A549 (cell line): Measurements from ENCODE around the gene CADM4. TPM values are rescaled to one million over a fixed set of nuclear protein-coding genes. Genes with fewer than 3 reads are reported as not detected.

Experiments
- ATAC-seq, 2 experiments: fragments of 200-7000 bp in 1 of 2; fragments of >200 bp in 1 of 2; cut with Nextera tagmentation in 1 of 2; cut with Tn5 transposase in 1 of 2; 3 replicates each; pipeline versions ENCODE4 v1.8.0 to v1.9.1; 2018 to 2020; ENCODE audit warnings: mild to moderate bottlenecking in 1 of 2, moderate library complexity in 1 of 2
- CTCF ChIA-PET: fragments of 300-600 bp; sonication (Branson Sonifier 250); formaldehyde crosslinking; extraction: SDS; loops from one replicate; lab custom pipeline; 2021; ENCODE audit warnings: antibody characterized with exemption, inconsistent platforms; lab: Yijun Ruan, JAX
- POLR2A ChIA-PET: fragments of 350-600 bp; formaldehyde crosslinking; extraction: SDS; loops from one replicate; lab custom pipeline; 2021; ENCODE audit warnings: antibody characterized with exemption, inconsistent platforms; lab: Yijun Ruan, JAX
- DNase-seq, 2 experiments: peaks; one replicate each; pipeline versions ENCODE4 v3.0.0 to v3.0.0-alpha.2; 2011 to 2016; ENCODE audit warnings: low read depth in 1 of 2, low spot score in 1 of 2
- FAIRE-seq: peaks from 2 replicates; lab custom pipeline; 2011; peaks lifted over from hg19 to GRCh38; lab: Jason Lieb, UNC
- H3K27ac ChIP-seq, 2 experiments: fragments of >200 bp; sonication (Bioruptor Twin); formaldehyde crosslinking; 3 replicates each; pipeline ENCODE4 v1.5.1; 2016 to 2017
- H3K4me1 ChIP-seq: fragments of >200 bp; sonication (Bioruptor Twin); formaldehyde crosslinking; 3 replicates; pipeline ENCODE4 v1.6.1; 2016
- H3K4me2 ChIP-seq: fragments of >200 bp; sonication (Bioruptor Twin); formaldehyde crosslinking; 3 replicates; pipeline ENCODE4 v1.6.1; 2016
- H3K4me3 ChIP-seq: fragments of >200 bp; sonication (Bioruptor Twin); formaldehyde crosslinking; 3 replicates; pipeline ENCODE4 v1.5.1; 2016
- H3K9me3 ChIP-seq: fragments of >200 bp; sonication (Bioruptor Twin); formaldehyde crosslinking; 3 replicates; pipeline ENCODE4 v1.6.1; 2016
- BCL3 ChIP-seq: fragments of >200 bp; sonication (Bioruptor Twin); formaldehyde crosslinking; IDR thresholded peaks from 3 replicates; pipeline ENCODE4 v1.6.1; 2016
- BHLHE40 ChIP-seq: IDR thresholded peaks from 2 replicates; pipeline ENCODE4 v1.6.1; 2012; ENCODE audit warnings: low read depth, low read length, inconsistent platforms
- CBX8 ChIP-seq: fragments of 200-600 bp; sonication (generic); IDR thresholded peaks from 2 replicates; pipeline ENCODE4 v1.6.1; 2016
- CEBPB ChIP-seq, 2 experiments: fragments of >200 bp in 1 of 2; sonication (Bioruptor Twin) in 1 of 2; formaldehyde crosslinking in 1 of 2; IDR thresholded peaks; 2 replicates each; pipeline ENCODE4 v1.6.1; 2012 to 2016
- CHD4 ChIP-seq: fragments of 200-600 bp; sonication (generic); IDR thresholded peaks from 2 replicates; pipeline ENCODE4 v1.6.1; 2016; ENCODE audit warnings: antibody characterized with exemption, mild to moderate bottlenecking, borderline replicate concordance
- ELK1 ChIP-seq: fragments of 150-350 bp; IDR thresholded peaks from 2 replicates; pipeline ENCODE4 v1.6.1; 2014; ENCODE audit warnings: low read depth, mild to moderate bottlenecking, low read length
- FOSB ChIP-seq: fragments of 250-450 bp; sonication (Bioruptor Pico); IDR thresholded peaks from 2 replicates; pipeline ENCODE4 v1.5.0; 2020; ENCODE audit warnings: mild to moderate bottlenecking, moderate library complexity
- GATA3 ChIP-seq: IDR thresholded peaks from 2 replicates; pipeline ENCODE4 v1.6.1; 2012; ENCODE audit warnings: borderline replicate concordance
- HDAC2 ChIP-seq: fragments of 200-600 bp; sonication (generic); IDR thresholded peaks from 2 replicates; pipeline ENCODE4 v1.6.1; 2016
- HEYL ChIP-seq: fragments of 250-450 bp; sonication (Bioruptor Pico); IDR thresholded peaks from 2 replicates; pipeline ENCODE4 v1.8.0; 2021; ENCODE audit warnings: mild to moderate bottlenecking, moderate library complexity
- HMGXB4 ChIP-seq: fragments of 250-450 bp; sonication (Bioruptor Pico); IDR thresholded peaks from 2 replicates; pipeline ENCODE4 v1.5.0; 2021; ENCODE audit warnings: mild to moderate bottlenecking, moderate library complexity, borderline replicate concordance
- HOXA7 ChIP-seq: fragments of 250-450 bp; sonication (Bioruptor Pico); IDR thresholded peaks from 2 replicates; pipeline ENCODE4 v1.5.0; 2020; ENCODE audit warnings: mild to moderate bottlenecking, moderate library complexity
- JUN ChIP-seq, 2 experiments: fragments of >200 bp; sonication (Bioruptor Twin); formaldehyde crosslinking; IDR thresholded peaks; 2 replicates in 1 of 2; 3 replicates in 1 of 2; pipeline ENCODE4 v1.6.1; 2016 to 2017
- JUNB ChIP-seq: fragments of >200 bp; sonication (Bioruptor Twin); formaldehyde crosslinking; IDR thresholded peaks from 2 replicates; pipeline ENCODE4 v1.6.1; 2016
- KDM1A ChIP-seq: fragments of 200-600 bp; sonication (generic); IDR thresholded peaks from 2 replicates; pipeline ENCODE4 v1.6.1; 2016; ENCODE audit warnings: low read depth, mild to moderate bottlenecking
- MAFK ChIP-seq: fragments of 450-650 bp; IDR thresholded peaks from 2 replicates; pipeline ENCODE4 v1.6.1; 2014; ENCODE audit not compliant: partially characterized antibody
- MAX ChIP-seq: IDR thresholded peaks from 2 replicates; pipeline ENCODE4 v1.6.1; 2012
- MAZ ChIP-seq: fragments of 150-350 bp; IDR thresholded peaks from 2 replicates; pipeline ENCODE4 v1.6.1; 2014; ENCODE audit warnings: antibody characterized with exemption, low read depth, low read length, borderline replicate concordance
- NFE2L2 ChIP-seq: fragments of 150-350 bp; conservative IDR thresholded peaks from 2 replicates; pipeline ENCODE4 v1.6.1; 2014; ENCODE audit warnings: low read length
- PBX3 ChIP-seq: IDR thresholded peaks from 2 replicates; pipeline ENCODE4 v1.6.1; 2012
- PHF8 ChIP-seq: fragments of 200-600 bp; sonication (generic); IDR thresholded peaks from 2 replicates; pipeline ENCODE4 v1.6.1; 2016; ENCODE audit warnings: low read depth, mild to moderate bottlenecking, antibody characterized with exemption, moderate library complexity, borderline replicate concordance
- RFX5 ChIP-seq: fragments of 450-650 bp; IDR thresholded peaks from 2 replicates; pipeline ENCODE4 v1.7.1; 2014; ENCODE audit warnings: antibody characterized with exemption, mild to moderate bottlenecking, moderate library complexity
- SMC3 ChIP-seq: fragments of >200 bp; sonication (Bioruptor Twin); formaldehyde crosslinking; IDR thresholded peaks from 3 replicates; pipeline ENCODE4 v1.6.1; 2018; ENCODE audit warnings: inconsistent platforms
- WGBS: methylation state at CpG from one replicate; pipeline ENCODE4 v1.1.6; 2017; ENCODE audit errors: missing lambda C conversion rate; 5-methylcytosine and 5-hydroxymethylcytosine counted together
- polyA plus RNA-seq, 4 experiments: library from polyadenylated mRNA; depleted of rRNA in 3 of 4; stranded (reverse); fragments of >200 nt; fragmentation: RNase III in 1 of 4; extraction: RNeasy Plus Mini Kit Qiagen cat#74134 plus additional on column Dnase treatment in 1 of 4; gene quantifications; 2 replicates in 3 of 4; 3 replicates in 1 of 4; pipeline ENCODE4 v1.2.3, GENCODE V29; 2011 to 2017
- TF ChIP-seq, protein P1 (sequence below): fragments of 250-450 bp; sonication (Bioruptor Pico); IDR thresholded peaks from 2 replicates; pipeline ENCODE4 v1.5.0; 2020; ENCODE audit warnings: low read depth, mild to moderate bottlenecking, moderate library complexity
- TF ChIP-seq, protein P2 (sequence below): fragments of 200-600 bp; sonication (generic); IDR thresholded peaks from 2 replicates; pipeline ENCODE4 v1.6.1; 2016; ENCODE audit warnings: antibody characterized with exemption, mild to moderate bottlenecking, moderate library complexity

CADM4 gene
- polyA plus RNA-seq, 2 of the 4 experiments (the other 2 are of a cell fraction) = 4.2 to 9.2 TPM

DNA sequence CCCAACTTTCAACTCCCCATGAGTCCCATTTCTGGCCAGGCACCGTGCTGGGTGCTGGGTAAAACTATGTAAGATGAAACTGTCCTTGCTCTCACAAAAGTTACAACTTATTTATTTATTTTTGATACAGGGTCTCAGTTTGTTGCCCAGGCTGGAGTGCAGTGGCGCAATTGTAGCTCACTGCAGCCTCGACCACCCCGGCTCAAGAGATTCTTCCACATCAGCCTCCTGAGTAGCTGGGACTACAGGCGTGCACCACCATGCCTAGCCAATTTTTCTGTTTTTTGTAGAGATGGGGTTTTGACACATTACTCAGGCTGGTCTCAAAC, 12.9 kb upstream of the CADM4 start:
- ATAC-seq (peak; percentile 5 to 37; a peak in 4 of 6 replicates), DNase-seq (no peak), FAIRE-seq (no peak)
- H3K4me1 ChIP-seq = no peaks in the 10 kb centered on the region
- H3K27ac ChIP-seq = no peak overlapping the region
- no peak overlapping the region for H3K4me3 ChIP-seq
- POLR2A ChIA-PET = no interaction called here
- no peaks in the 10 kb centered on the region for H3K9me3 ChIP-seq
- TF ChIP-seq, protein P1, sequence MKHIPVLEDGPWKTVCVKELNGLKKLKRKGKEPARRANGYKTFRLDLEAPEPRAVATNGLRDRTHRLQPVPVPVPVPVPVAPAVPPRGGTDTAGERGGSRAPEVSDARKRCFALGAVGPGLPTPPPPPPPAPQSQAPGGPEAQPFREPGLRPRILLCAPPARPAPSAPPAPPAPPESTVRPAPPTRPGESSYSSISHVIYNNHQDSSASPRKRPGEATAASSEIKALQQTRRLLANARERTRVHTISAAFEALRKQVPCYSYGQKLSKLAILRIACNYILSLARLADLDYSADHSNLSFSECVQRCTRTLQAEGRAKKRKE (CRISPR knock-in tag) = no peak
- TF ChIP-seq RFX5 (no peak), KDM1A (no peak), CEBPB (IDR thresholded peaks at IDR 0.05) (no peak), ELK1 (no peak), MAFK (no peak)
- CTCF ChIA-PET = interaction anchor here (0.6 to 4.2 kb wide), 27 partner anchors 9 to 227 kb away, joined by 3 to 46 read pairs (median 5); partner anchors contain the start of genes IRGQ and ZNF576
- H3K4me2 ChIP-seq = no peak overlapping the region
- WGBS = 64% methylated on average over 5 of the region's 5 CpGs

DNA sequence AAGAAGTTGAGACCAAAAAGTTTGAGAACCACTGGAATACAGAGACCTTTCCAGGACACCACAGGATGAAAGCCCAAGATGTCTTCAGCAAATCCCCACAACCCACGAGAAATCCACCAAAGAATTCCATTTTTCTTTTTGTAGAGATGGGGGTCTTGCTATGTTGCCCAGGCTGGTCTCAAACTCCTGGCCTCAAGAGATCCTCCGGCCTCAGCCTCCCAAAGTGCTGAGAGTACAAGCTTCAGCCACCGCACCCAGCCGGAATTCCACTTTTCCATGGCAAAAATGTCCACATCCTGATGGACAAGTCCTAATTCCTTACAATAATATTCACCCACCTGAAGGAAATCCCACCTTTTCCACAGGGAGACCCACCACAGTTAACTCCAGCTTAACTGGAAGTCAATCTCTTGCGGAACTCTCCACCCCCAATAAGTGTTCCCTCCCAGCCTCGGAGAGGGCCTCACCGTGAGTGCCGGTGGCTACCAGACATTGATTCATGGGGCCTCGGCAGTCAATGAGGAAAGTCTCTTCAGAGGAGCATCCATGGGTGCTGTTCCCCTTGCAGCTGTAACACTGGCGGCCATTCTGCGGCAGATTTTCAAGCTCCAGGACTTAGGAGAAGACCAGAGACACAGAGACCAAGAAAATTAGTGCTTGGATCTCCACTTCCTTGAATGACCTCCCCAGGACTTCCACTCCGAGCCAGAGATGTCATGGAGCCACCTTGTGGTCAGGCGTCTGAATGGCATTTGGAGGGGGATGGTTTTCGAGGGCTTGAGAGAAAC, 12.3 kb upstream of the CADM4 start:
- 70% methylated on average over 14 of the region's 14 CpGs for WGBS
- DNase-seq = peak; percentile 80 to 84
- POLR2A ChIA-PET = no interaction called here
- TF ChIP-seq MAZ (no peak), HOXA7 (no peak), PBX3 (no peak), MAX (0 out of 2 replicates have a peak, but pooled peaks have one; percentile 15), NFE2L2 (no peak), CBX8 (no peak), JUN (IDR thresholded peaks at IDR 0.05) (no peak), HDAC2 (no peak), CHD4 (no peak), RFX5 (no peak), PHF8 (no peak), CEBPB (IDR thresholded peaks at IDR 0.05) (no peak), HEYL (CRISPR knock-in tag) (no peak), SMC3 (peak; percentile 73), JUNB (no peak), GATA3 (no peak), HMGXB4 (no peak), BHLHE40 (no peak), BCL3 (no peak), FOSB (no peak)
- TF ChIP-seq, protein P1 (CRISPR knock-in tag) = no peak
- TF ChIP-seq, protein P2, sequence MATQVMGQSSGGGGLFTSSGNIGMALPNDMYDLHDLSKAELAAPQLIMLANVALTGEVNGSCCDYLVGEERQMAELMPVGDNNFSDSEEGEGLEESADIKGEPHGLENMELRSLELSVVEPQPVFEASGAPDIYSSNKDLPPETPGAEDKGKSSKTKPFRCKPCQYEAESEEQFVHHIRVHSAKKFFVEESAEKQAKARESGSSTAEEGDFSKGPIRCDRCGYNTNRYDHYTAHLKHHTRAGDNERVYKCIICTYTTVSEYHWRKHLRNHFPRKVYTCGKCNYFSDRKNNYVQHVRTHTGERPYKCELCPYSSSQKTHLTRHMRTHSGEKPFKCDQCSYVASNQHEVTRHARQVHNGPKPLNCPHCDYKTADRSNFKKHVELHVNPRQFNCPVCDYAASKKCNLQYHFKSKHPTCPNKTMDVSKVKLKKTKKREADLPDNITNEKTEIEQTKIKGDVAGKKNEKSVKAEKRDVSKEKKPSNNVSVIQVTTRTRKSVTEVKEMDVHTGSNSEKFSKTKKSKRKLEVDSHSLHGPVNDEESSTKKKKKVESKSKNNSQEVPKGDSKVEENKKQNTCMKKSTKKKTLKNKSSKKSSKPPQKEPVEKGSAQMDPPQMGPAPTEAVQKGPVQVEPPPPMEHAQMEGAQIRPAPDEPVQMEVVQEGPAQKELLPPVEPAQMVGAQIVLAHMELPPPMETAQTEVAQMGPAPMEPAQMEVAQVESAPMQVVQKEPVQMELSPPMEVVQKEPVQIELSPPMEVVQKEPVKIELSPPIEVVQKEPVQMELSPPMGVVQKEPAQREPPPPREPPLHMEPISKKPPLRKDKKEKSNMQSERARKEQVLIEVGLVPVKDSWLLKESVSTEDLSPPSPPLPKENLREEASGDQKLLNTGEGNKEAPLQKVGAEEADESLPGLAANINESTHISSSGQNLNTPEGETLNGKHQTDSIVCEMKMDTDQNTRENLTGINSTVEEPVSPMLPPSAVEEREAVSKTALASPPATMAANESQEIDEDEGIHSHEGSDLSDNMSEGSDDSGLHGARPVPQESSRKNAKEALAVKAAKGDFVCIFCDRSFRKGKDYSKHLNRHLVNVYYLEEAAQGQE = no peak

More for the DNA sequence above, 12.3 kb upstream of the CADM4 start:
- FAIRE-seq (peak; percentile 89), ATAC-seq (peak; percentile 82 to 91)
- Histone ChIP-seq H3K27ac (no peak overlapping the region), H3K4me2 (no peak overlapping the region), H3K4me1 (no peaks in the 10 kb centered on the region), H3K9me3 (no peaks in the 10 kb centered on the region), H3K4me3 (no peak overlapping the region)
- CTCF ChIA-PET = interaction anchor here (0.6 to 4.2 kb wide), 26 partner anchors 9 to 227 kb away, joined by 3 to 46 read pairs (median 6); partner anchors contain the start of genes IRGQ, ZNF575 and ZNF576
